Activated CD4-positive, alpha-beta T cell treated with anti-CD3 and anti-CD28 coated beads, Interleukin-2, Interleukin-4, amounts not matched to agents 100 ng/mL and 50 ng/mL, durations not matched to agents 16 hours and 8 hours (primary cell): ENCODE measurements around the gene KAT14.
"Not testable (repeated sequence)": the region's sequence is repeated elsewhere in the genome, so short reads cannot be mapped to it uniquely, and the experiment has no call there.

ENCODE experiments used
- DNase-seq: peaks from one replicate; pipeline ENCODE4 v3.0.0-alpha.2; 2020; ENCODE audit warnings: low spot score

The KAT14 gene

DNA sequence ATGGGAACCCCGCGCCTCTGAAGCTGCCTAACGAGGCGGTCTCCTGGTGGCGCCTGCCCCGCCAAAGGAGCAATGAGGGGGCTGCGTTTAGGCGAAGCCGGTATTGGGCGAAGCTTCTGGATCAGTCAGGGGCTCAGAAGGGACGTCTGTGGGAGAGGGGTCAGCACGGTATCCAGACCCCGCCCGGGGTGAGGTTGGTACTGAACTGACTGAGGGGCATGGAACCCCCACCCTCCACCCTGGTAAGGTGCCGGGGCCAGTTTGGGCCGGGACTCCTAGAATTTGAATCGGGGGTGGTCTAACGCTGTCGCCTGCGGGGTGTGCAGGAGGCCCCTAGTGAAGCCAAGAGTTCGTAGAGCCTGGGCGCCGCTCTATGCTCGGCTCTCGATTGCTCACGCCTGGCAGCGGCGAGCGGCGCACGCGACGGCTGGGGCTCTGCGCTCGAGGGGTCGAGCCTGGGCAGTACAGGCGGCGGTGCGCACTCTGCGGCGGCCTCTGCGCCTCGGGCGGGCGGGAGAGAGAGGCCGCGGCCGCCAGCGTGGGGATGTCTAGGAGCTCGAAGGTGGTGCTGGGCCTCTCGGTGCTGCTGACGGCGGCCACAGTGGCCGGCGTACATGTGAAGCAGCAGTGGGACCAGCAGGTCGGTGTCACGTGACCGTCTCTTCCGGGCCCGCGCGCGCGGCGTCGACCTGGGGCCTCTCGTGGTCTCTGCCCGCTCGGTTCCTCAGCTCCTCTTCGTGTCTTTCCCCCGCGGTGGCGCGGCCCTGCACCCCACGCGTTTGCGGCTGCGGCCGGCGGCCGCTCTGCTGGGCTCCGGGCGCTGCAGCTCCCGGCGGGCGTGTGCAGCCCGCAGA lies at the start of gene KAT14, which contains the start of gene PET117:
KAT14 (plus strand) TSS at position 452 of the 854 bp plus-strand sequence. CDS start 4,798 bp downstream, outside the sequence.
PET117 (plus strand) TSS at position 452 of the 854 bp plus-strand sequence; CDS start at position 545, 93 bp downstream.
- DNase-seq: peak; percentile 87

DNA sequence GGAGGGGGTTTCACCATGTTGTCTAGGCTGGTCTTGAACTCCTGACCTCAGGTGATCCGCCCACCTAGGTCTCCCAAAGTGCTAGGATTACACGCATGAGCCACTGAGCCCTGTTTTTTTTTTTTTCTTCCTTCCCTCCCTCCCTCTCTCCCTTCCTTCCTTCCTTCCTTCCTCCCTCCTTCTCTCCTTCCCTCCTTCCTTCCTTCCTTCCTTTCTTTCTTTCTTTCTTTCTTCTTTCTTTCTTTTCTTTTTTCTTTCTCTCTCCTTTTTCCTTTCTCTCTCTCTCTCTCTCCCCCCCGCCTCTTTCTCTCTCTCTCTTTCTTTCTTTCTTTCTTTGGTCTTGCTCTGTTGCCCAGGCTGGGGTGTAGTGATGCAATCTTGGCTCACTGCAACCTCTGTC lies 49.4 kb upstream of the KAT14 start:
- not testable (repeated sequence) for DNase-seq

DNA sequence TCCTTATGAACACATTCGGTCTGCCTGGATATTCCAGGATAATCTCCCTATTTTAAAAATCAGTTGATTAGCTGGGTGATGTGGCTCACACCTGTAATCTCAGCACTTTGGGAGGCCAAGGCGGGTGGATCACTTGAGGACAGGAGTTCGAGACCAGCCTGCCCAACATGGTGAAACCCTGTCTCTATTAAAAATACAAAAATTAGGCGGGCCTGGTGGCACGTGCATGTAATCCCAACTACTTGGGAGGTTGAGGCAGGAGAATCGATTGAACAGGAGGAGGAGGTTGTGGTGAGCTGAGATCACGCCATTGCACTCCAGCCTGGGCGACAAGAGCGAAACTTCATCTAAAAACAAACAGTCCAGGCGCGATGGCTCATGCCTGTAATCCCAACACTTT lies 48.8 kb upstream of the KAT14 start:
- not testable (repeated sequence) for DNase-seq

DNA sequence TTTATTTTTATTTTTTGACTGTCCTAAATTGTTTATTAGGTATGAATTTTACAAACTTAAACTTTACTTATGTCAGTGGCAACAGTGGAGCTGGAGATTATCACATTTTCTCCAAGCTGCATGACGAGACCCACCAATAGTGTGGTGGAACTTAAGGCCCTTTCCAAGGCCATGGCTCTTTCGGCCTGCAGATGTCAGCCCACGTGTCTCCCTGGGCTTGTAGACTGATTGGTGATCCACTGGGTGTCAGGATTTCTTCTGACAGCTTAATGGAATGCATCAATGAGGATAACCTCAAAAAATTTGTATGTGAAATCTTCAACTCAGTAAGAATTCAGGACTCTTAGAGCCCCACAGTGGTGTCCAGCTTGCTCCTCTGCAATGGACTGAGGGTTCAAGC lies 47.6 kb upstream of the KAT14 start:
- no peak for DNase-seq

- no peak for DNase-seq
Observed at GRCh38 chr20:18090477-18090876, 47.2 kb upstream of the KAT14 start.

GRCh38 chr20:18091623-18092022 lies 46.0 kb upstream of the KAT14 start:
- DNase-seq: no peak

- DNase-seq: no peak
Observed at GRCh38 chr20:18092890-18093289, 44.8 kb upstream of the KAT14 start.

GRCh38 chr20:18093388-18093787 lies 44.3 kb upstream of the KAT14 start:
- no peak for DNase-seq

- no peak for DNase-seq
Observed at GRCh38 chr20:18094191-18094590, 43.5 kb upstream of the KAT14 start.

DNA sequence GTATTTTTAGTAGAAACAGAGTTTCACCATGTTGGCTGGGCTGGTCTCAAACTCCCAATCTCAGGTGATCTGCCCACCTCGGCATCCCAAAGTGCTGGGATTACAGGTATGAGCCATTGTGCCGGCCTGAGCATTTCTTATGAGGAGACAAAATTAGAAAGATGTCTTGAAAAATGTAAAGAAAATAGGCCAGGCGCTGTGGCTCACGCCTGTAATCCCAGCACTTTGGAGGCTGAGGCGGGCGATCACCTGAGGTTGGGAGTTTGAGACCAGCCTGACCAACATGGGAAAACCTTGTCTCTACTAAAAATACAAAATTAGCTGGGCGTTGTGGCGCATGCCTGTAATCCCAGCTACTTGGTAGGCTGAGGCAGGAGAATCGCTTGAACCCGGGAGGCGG lies 37.1 kb upstream of the KAT14 start:
- DNase-seq: not testable (repeated sequence)

DNA sequence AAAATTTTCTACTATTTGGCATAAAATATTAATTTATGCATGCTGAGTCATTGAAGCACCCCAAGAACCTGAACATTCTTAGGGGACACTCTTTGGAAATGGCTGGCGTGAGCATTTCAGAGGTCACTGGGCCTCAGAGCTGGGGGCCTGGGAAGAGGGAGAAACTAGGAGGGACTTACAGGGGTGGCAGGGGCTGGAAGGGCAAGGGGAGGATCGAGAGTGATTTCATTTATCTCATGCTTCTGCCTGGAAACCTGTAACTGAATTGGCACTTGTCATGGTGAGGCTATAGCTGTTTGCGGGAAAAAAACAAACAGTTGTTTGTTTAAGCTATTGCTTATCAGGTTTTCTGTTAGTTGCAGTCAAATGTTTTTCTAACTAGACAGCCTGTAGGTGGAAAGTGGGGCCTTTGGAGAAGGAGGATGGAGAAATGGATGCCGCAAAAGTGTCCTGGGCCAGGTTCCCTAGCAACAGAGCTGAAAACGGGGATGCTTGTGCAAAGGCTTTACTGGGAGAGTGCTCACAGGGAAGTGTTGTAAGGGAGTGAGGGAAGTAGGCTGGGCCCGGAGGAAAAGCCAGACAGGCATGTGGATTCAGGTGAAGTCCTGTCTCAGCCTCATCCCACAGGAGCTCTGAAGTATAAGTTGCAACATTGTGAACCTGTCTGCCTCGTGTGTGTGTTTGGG lies 36.4 kb upstream of the KAT14 start:
- no peak for DNase-seq

DNA sequence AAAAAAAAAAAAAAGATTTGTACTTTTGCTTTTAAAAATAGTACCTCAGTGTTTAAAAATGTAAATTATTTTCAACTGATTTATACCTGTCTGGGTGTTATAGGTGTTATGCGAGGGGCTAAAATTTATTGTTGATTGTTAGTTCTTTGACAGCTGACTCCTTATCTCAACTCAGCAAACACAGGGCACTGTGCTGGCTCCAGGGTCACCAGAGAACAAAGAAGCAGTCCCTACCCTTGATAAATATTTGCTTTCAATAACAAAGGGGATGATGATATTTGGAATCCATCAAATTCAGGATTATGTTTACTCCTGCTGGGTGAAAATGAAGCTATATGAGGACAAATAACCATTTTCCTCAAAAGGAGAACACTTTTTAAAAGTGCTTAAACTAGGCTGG lies 34.2 kb upstream of the KAT14 start:
- no peak for DNase-seq

DNA sequence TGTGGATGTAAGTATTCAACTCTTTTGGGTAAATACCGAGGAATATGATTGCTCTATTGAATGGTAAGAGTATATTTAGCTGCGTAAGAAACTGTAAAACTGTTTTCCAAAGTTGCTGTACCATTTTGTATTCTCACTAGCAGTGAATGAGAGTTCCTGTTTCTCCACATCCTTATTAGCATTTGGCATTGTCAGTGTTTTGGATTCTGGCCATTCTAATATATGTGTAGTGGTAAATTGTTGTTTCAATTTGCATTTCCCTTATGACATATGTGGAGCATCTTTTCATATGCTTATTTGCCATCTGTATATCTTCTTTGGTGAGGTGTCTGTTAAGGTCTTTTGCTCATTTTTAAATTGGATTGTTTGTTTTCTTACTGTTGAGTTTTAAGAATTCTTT lies 29.3 kb upstream of the KAT14 start:
- no peak for DNase-seq

DNA sequence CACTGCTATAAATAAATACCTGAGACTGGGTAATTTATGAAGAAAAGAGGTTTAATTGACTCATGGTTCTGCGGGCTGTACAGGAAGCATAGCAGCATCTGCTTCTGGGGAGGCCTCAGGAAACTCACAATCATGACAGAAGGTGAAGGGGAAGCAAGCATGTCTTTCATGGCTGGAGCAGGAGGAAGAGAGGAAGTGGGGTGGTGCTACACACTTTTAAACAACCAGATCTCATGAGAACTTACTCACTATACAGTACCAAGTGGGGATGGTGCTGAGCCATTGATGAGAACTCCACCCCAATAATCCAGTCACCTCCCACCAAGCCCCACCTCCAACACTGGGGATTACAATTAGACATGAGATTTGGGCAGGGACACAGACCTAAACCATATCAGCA lies 9.1 kb upstream of the KAT14 start:
- DNase-seq: not testable (repeated sequence)

DNA sequence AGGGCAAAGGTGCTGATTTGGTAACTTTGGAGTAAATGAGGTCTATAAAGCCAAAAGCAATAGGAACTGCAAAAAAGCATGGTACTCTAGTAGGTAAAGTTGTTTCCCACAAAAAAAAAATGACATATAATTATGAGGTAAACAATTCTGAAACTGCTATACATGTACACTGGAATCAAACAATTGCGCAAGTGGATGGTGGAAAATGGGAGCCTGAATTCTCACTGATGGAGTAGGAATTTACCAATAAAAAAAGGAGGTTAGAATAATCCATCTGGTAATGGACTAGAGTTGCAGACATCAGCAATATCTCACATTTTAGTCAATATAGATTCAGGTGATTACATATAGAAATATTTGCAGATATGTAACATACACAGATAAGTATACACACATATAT lies 5.0 kb upstream of the KAT14 start:
- no peak for DNase-seq

- no peak for DNase-seq
Observed at GRCh38 chr20:18133962-18134361, 3.7 kb upstream of the KAT14 start.

DNA sequence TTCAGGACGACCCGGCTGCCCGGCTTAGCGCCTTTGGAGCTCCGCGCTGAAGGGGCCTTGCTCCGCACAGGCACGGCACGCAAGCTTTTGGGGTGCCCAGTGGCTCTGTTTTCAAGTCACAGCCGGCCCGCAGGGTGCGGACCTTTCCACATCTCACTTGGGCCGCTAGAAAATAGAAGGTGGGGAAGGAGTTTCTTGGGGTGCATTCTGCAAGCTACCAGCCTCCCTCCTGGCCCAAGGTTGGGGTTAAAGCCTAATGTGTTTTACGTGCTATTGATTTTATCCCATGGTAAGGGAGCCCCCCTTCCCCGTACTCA lies 561 bp downstream of the KAT14 start:
- DNase-seq: no peak

DNA sequence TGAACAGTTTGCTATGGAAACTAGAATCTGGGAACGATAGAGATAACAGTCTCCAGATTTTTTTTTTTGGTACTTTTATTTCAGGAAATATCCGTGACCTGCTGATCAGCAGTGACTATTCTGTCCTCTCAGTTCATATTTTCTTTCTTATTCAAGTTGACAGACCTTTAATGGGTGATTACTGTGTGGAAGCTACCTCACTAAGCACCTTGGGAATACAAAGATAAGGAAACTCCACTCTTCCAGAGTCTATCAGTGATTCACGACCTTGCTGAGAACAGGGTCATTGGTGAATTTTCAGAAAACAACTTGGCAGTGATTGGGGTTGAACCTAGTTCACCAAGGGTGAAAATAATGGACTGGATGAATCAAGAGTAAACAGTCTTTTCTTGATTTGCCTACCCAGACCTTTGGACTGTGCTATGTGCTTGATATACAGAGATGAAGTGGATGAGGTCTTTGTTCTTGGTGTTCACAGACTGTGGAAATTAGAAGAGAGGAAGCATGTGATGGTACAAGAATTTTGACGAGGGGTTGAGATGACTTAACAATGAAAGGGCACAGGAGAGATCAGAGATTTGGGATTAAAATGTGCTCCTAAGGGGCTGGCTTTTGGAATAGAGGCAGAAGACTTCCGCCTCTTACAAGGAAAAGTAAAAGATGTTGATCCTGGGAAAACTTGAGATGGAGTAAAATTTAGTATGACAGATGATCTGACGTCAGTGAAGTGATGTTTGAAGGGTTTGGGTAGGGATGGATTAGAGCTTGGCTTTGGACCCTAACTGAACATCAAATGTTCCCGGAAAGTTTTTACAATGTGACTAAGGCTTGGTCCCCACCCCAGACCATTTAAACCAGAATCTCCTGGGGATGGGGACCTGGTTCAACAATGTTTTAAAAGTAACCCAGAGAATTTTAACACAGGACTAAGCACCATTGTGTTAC lies 1.2 kb downstream of the KAT14 start:
- DNase-seq: no peak

DNA sequence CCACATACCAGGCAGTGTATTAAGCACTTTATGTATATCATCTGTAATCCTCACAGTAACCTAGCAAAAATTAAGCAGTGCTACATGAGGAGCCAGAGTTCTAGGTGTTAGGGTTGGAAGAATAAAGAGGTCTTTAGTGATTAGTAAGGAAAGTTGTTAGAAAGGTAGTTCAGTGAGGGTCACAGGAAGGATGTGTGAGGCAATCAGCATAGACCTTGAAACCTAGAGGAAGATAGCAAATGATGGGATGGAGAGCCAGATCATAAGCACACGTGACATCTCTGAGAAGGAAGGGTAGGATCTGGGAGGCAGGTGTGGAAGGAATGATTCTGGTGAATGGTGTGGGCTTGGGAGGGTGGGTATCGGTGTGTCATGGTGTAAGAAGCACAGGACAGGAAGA lies 2.2 kb downstream of the KAT14 start:
- DNase-seq: no peak

DNA sequence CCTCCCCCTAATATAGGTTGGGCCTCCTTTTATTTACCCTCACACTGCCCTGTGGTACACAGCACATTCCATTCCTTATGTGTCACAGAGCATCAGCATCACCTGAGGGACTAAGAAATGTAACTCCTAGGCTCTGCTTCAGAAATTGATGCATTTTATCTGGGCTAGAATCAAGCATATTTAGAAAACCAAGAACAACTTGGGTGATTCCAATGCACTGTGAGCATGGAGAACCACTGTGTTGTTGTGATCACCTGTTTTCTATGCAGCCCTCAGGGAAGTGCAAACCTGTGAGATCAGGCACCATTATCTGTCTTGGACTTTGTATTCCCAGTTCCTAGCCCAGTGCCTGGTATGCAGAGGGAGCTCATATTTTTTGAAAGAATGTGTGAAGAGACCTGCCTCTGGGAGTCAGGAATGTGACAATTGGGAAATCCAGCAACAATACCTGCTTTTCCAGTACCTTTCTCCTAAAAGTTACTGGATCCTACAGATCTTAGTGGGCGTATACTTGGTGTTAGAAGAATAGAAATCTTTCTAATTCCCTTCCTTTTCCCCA lies 7.0 kb downstream of the KAT14 start:
- no peak for DNase-seq

- DNase-seq: no peak
Observed at GRCh38 chr20:18154342-18154741, 16.7 kb downstream of the KAT14 start.

GRCh38 chr20:18156045-18156444 lies 18.4 kb downstream of the KAT14 start:
- DNase-seq: no peak
